DMS79 treated with DMSO at 0.1 percent for 48 hours (cell line): ENCODE measurements around the gene IP6K3.

Source experiments
- DNase-seq: peaks from one replicate; lab custom pipeline; 2025; lab: John Stamatoyannopoulos, UW

IP6K3 gene

GRCh38 chr6:33689148-33689494 is 57.6 kb downstream of the IP6K3 start:
- no peak for DNase-seq

DNA sequence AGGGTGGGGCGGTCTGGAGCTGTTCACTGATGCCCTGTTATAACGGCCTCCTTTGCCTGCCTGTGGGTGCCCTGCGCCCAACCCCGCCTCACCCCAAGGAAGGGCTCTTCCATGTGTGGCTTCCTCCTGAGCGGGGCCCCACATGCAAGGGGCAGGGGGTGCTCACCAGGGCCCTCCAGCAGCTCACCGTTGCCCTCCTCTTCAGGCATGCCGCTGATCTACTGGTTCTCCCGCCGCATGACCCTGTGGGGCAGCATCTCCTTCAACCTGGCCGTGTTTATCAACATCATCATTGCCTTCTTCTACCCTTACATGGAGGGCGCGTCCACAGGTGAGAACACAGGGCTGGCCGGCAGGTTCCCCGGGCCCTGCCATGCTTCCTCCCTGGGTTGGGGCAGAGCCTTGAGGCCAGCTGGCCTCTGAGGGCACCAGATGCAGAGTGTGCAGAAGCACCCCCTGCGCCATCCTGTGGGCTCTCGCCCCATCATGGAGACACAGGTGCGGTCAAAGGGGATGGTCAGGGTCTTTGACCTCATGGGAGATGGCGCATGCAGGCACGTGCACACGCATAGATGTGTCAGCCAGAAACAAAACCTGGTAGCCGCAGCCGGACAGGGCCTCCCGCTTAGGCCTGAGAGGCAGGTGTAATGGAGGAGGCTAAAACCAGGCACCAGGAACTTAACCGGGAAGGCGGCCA is 58.1 kb downstream of the IP6K3 start:
- no peak for DNase-seq

- no peak for DNase-seq
Observed at GRCh38 chr6:33688006-33688405, 58.7 kb downstream of the IP6K3 start.

DNA sequence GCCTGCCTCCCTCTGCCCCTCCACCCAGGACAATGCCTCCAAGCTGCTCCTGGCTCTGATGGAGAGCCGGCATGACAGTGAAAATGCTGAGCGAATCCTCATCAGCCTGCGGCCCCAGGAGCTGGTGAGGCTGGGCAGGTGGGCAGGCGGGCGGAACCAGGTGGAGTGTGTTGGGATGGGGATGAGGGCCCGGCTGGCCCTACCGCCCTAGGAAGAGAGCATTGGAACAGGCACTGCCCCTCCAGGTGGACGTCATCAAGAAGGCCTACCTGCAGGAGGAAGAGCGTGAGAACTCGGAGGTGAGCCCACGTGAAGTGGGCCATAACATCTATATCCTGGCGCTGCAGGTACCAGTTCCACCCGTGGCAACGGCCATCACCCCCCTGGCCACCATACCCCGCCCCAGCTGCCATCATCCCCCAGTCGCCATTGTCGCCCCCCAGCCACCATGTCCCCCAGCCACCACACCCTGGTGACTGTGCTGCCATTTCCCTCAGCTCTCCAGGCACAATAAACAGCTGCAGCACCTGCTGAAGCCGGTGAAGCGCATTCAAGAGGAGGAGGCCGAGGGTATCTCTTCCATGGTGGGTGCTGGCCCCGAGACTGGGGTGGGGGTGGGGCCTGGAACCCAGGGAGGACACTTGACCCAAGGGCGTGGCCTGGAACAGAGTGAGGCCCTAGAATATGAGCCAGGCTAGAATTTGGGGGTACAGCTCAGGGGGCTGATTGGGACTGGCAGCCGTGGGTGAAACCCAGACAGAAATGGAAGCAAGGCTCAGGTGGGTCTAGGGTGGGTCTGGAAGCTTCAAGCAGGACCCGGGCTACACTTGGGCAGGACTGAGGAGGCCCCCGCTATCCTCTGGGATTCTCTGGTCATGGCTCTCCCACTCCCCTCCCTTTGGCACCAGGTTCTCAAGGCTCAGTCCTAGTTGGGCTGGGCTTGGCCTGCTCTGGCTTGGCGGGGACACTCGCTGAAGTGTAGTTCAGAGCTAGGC is 59.4 kb downstream of the IP6K3 start:
- DNase-seq: no peak

- DNase-seq: no peak
Observed at GRCh38 chr6:33686225-33686924, 60.3 kb downstream of the IP6K3 start.

DNA sequence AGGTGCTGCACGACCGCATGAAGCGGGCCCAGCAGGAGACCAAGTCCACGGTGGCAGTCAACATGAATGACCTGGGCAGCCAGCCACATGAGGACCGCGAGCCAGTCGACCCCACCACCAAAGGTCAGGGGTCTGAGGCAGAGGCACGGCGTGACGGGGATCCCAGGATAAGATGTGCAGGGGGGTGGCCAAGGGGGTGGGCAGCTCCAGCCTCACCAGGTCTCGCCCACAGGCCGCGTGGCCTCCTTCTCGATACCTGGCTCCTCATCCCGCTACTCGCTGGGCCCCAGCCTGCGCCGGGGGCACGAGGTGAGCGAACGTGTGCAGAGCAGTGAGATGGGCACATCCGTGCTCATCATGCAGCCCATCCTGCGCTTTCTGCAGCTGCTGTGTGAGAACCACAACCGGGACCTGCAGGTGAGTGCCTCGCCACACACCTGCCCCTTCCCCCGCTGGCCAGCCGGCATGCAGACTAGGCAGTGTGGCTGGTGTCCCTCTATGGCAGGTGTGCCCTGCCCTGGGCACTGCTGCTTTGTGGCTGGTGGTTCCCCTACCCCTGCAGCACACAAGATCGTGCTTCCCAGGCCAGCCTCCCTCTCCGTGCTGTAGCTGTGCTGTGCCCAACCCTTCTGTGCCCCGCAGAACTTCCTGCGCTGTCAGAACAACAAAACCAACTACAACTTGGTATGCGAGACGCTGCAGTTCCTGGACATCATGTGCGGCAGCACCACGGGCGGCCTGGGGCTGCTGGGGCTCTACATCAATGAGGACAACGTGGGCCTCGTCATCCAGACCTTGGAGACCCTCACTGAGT is 61.1 kb downstream of the IP6K3 start:
- no peak for DNase-seq

DNA sequence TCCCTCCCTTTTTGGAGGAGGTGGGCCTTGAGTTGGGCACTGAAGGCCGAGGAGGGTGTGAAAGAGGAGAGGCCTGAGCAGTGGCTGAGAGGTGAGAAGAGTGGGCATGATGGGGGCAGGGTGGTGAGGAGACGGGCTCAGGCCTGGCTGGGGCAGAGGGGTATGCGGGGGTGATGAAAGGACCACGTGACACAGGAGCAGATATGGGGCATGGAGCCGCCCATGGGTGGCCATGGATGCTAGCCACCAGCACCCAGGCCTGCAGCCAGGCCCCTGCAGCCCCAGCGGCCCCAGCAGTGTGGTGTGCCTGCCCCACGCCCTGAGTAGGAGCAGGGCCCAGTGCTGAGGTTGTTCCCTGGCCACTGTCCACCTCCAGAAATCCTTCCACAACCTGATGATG is 61.7 kb downstream of the IP6K3 start:
- DNase-seq: no peak

- no peak for DNase-seq
Observed at GRCh38 chr6:33684428-33684896, 62.2 kb downstream of the IP6K3 start.

- DNase-seq: no peak
Observed at GRCh38 chr6:33683576-33684427, 62.9 kb downstream of the IP6K3 start.

- no peak for DNase-seq
Observed at GRCh38 chr6:33683051-33683571, 63.6 kb downstream of the IP6K3 start.

- no peak for DNase-seq
Observed at GRCh38 chr6:33682341-33682740, 64.4 kb downstream of the IP6K3 start.

GRCh38 chr6:33679761-33680160 is 66.9 kb downstream of the IP6K3 start:
- no peak for DNase-seq

DNA sequence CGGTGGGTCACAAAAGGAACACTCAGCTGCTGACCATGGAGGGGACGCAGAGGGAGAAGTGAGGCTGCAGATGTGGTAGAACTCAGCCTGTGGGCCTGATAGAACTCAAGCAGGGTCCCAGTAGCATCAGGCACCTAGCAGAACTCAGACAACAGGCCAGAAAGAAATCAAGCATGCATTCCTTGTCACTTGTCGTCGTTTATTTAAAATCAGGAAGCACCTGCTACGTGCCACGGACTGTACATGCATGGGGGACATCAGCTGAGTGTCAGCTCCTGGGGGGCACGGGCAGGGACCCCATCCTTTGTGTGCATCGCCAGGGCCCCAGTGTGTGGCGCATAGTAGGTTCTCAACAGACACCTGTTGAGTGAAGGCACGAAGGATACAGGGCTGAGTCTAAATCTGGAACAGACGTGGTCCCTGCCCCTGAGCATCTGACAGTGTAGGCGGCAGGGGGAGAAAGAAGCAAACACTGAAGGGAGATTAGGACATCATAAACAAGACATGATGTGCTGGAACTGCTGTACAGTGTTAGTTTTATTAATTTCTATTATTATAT is 67.7 kb downstream of the IP6K3 start:
- no peak for DNase-seq

- no peak for DNase-seq
Observed at GRCh38 chr6:33678233-33678931, 68.3 kb downstream of the IP6K3 start.

GRCh38 chr6:33677689-33678088 is 69.0 kb downstream of the IP6K3 start:
- DNase-seq: no peak

GRCh38 chr6:33677143-33677660 is 69.5 kb downstream of the IP6K3 start:
- DNase-seq: no peak

GRCh38 chr6:33676416-33677142 is 70.1 kb downstream of the IP6K3 start:
- DNase-seq: no peak

DNA sequence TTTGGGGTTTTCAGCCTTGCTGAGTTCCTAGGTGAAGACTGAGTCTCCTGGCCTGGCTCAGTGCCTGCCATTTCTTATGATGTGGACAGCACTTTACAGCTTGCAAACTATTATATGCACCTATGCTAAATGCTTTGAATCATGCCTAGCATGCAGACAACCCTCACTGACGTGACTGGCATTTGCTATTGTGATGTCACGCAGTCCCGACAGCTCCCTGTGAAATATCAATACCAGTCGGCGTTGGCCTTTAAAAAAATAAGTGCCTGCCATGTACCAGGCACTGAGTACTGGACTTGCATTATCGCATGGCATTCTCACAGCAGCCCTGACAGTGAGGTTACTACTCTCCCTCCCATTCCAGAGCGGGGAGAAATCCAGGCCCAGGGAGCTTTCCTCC is 70.7 kb downstream of the IP6K3 start:
- DNase-seq: no peak

GRCh38 chr6:33673851-33674250 is 72.9 kb downstream of the IP6K3 start:
- no peak for DNase-seq
